Erythroblast (primary cell): ENCODE measurements around the gene WDR91.

Source experiments
- GATA1 ChIP-seq: IDR thresholded peaks from 2 replicates; pipeline ENCODE4 v1.6.1; 2011; ENCODE audit warnings: low read depth, mild to moderate bottlenecking, control low read depth, low read length, moderate library complexity
- POLR2A ChIP-seq: IDR thresholded peaks from 2 replicates; pipeline ENCODE4 v1.6.1; 2011; ENCODE audit warnings: mild to moderate bottlenecking, low read length

DNA sequence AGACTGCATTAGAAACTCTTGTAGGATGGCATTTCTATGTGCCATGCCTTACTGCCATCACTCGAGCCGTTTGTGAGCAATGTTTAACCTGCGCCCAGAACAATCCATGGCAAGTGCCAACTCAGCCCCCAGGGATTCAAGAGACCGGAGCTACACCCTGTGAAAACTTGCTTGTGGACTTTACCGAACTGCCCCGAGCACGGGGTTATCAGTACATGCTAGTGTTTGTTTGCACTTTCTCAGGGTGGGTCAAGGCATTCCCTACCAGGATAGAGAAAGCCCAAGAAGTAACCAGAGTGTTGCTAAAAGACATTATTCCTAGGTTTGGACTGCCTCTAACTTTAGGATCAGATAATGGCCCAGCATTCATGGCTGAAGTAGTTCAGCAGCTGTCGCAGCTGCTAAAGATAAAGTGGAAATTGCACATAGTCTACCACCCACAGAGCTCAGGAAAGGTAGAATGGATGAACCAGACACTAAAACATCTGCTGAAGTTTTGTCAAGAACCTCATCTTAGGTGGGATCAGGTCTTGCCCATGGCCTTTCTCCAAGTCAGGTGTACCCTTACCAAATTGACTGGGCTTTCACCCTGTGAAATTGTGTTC, 31.9 kb downstream of the WDR91 start:
- TF ChIP-seq POLR2A (no peak), GATA1 (no peak)
